CD14-positive monocyte (primary cell): ENCODE data around the gene SZT2. TPM values are rescaled to one million over a fixed set of nuclear protein-coding genes. Genes with fewer than 3 reads are reported as not detected.

ENCODE experiments used
- DNase-seq, 3 donors: peaks; one replicate each; pipeline ENCODE4 v3.0.0-alpha.2; 2011 to 2022
- H2AFZ ChIP-seq: 2 replicates; pipeline ENCODE4 v1.6.0; 2012; ENCODE audit warnings: mild to moderate bottlenecking, low read depth, low read length, inconsistent platforms; ENCODE audit not compliant: insufficient read depth, poor library complexity, severe bottlenecking
- H3K27ac ChIP-seq, 2 donors: 1 replicate in 1 of 2; 2 replicates in 1 of 2; pipeline ENCODE4 v1.5.1; 2012 to 2013; ENCODE audit warnings: low read length in 2 of 2, control low read depth in 1 of 2, inconsistent platforms in 1 of 2, low read depth in 1 of 2, mild to moderate bottlenecking in 1 of 2
- H3K27me3 ChIP-seq, 2 donors: one replicate each; pipeline versions ENCODE4 v1.6.0 to v1.6.1; 2011 to 2013; ENCODE audit warnings: low read length in 2 of 2; ENCODE audit not compliant: control insufficient read depth in 2 of 2, insufficient read depth in 2 of 2
- H3K36me3 ChIP-seq, 2 donors: replicated peaks in 1 of 2; 1 replicate in 1 of 2; 2 replicates in 1 of 2; pipeline versions ENCODE4 v1.5.1 to v1.6.1; 2012 to 2013; ENCODE audit warnings: low read length in 2 of 2, control low read depth in 1 of 2, inconsistent platforms in 1 of 2, mild to moderate bottlenecking in 1 of 2; ENCODE audit not compliant: insufficient read depth in 2 of 2, control insufficient read depth in 1 of 2
- H3K4me1 ChIP-seq, 2 donors: 1 replicate in 1 of 2; 2 replicates in 1 of 2; pipeline versions ENCODE4 v1.5.1 to v1.6.1; 2012 to 2013; ENCODE audit warnings: low read length in 2 of 2, control low read depth in 1 of 2, inconsistent platforms in 1 of 2, mild to moderate bottlenecking in 1 of 2, moderate library complexity in 1 of 2; ENCODE audit not compliant: insufficient read depth in 2 of 2, control insufficient read depth in 1 of 2
- H3K4me2 ChIP-seq: replicated peaks from 2 replicates; pipeline ENCODE3; 2012; ENCODE audit warnings: low read length, moderate library complexity, mild to moderate bottlenecking; ENCODE audit not compliant: poor library complexity, severe bottlenecking; ENCODE audit errors: extremely low read depth
- H3K4me3 ChIP-seq, 3 experiments: fragments of 200-600 bp in 1 of 3; sonication (generic) in 1 of 3; replicated peaks in 1 of 3; 1 replicate in 2 of 3; 2 replicates in 1 of 3; pipeline ENCODE4 v1.5.1; 2011 to 2013; ENCODE audit warnings: low read length in 3 of 3, mild to moderate bottlenecking in 3 of 3, control low read depth in 2 of 3, low read depth in 2 of 3, inconsistent platforms in 1 of 3, moderate library complexity in 1 of 3
- H3K79me2 ChIP-seq: 2 replicates; pipeline ENCODE4 v1.6.0; 2012; ENCODE audit warnings: mild to moderate bottlenecking, control low read depth, inconsistent platforms, low read length, moderate library complexity; ENCODE audit not compliant: insufficient read depth
- H3K9ac ChIP-seq: 2 replicates; pipeline ENCODE4 v1.6.0; 2017; ENCODE audit warnings: low read length, mild to moderate bottlenecking; ENCODE audit not compliant: insufficient read depth, poor library complexity, severe bottlenecking
- H3K9me3 ChIP-seq, 2 donors: replicated peaks in 1 of 2; 1 replicate in 1 of 2; 2 replicates in 1 of 2; pipeline versions ENCODE4 v1.5.1 to v1.6.1; 2012 to 2013; ENCODE audit warnings: low read length in 2 of 2, control low read depth in 1 of 2; ENCODE audit not compliant: control insufficient read depth in 1 of 2, insufficient read depth in 1 of 2
- H4K20me1 ChIP-seq: 2 replicates; pipeline ENCODE4 v1.6.0; 2012; ENCODE audit warnings: mild to moderate bottlenecking, low read length, control low read depth, moderate library complexity; ENCODE audit not compliant: insufficient read depth
- H3K27ac Mint-ChIP-seq, 7 donors: one replicate each; pipeline ENCODE4 v1.8.0; 2020; ENCODE audit warnings: mild to moderate bottlenecking in 7 of 7, mixed read lengths in 7 of 7, moderate library complexity in 6 of 7, inconsistent platforms in 2 of 7
- H3K27me3 Mint-ChIP-seq, 3 donors: one replicate each; pipeline ENCODE4 v1.8.0; 2021 to 2022; ENCODE audit warnings: low read depth in 3 of 3, mild to moderate bottlenecking in 3 of 3, mixed read lengths in 3 of 3, moderate library complexity in 3 of 3, inconsistent platforms in 1 of 3
- H3K36me3 Mint-ChIP-seq, 2 donors: one replicate each; pipeline ENCODE4 v1.8.0; 2020; ENCODE audit warnings: mixed read lengths in 2 of 2, inconsistent platforms in 1 of 2, mild to moderate bottlenecking in 1 of 2
- H3K4me1 Mint-ChIP-seq: one replicate; pipeline ENCODE4 v1.8.0; 2020; ENCODE audit warnings: mild to moderate bottlenecking, mixed read lengths
- H3K4me3 Mint-ChIP-seq, 2 donors: one replicate each; pipeline ENCODE4 v1.8.0; 2020; ENCODE audit warnings: mild to moderate bottlenecking in 2 of 2, mixed read lengths in 2 of 2, moderate library complexity in 1 of 2
- H3K9me3 Mint-ChIP-seq, 7 donors: one replicate each; pipeline ENCODE4 v1.8.0; 2020 to 2022; ENCODE audit warnings: mixed read lengths in 7 of 7, mild to moderate bottlenecking in 6 of 7, moderate library complexity in 6 of 7, inconsistent platforms in 2 of 7
- WGBS: methylation state at CpG from one replicate; pipeline ENCODE4 v1.1.5; 2013; ENCODE audit warnings: missing lambda C conversion rate; ENCODE audit not compliant: insufficient coverage; 5-methylcytosine and 5-hydroxymethylcytosine counted together
- intact Hi-C, 2 donors: fragments of 100-400 bp; cut with micrococcal nuclease; formaldehyde crosslinking; loops; one replicate each; pipeline versions ENCODE4 v1.15.0 to v1.15.1; 2023
- polyA plus RNA-seq, 3 donors: library from polyadenylated mRNA; depleted of rRNA in 1 of 3; unstranded in 2 of 3; stranded (reverse) in 1 of 3; fragments of 300-500 nt in 2 of 3; fragments of >200 nt in 1 of 3; fragmentation: Illumina TruSeq in 2 of 3; gene quantifications; 1 replicate in 2 of 3; 2 replicates in 1 of 3; pipeline ENCODE4 v1.2.3, GENCODE V29; 2012 to 2021
- TF ChIP-seq, protein P1 (sequence below): fragments of 200-600 bp; IDR thresholded peaks from one replicate; pipeline ENCODE4 v1.8.0; 2022; ENCODE audit warnings: antibody characterized with exemption, mild to moderate bottlenecking

SZT2 gene
- polyA plus RNA-seq, 3 donors = 2.4 to 29.9 (median 2.6) TPM

DNA sequence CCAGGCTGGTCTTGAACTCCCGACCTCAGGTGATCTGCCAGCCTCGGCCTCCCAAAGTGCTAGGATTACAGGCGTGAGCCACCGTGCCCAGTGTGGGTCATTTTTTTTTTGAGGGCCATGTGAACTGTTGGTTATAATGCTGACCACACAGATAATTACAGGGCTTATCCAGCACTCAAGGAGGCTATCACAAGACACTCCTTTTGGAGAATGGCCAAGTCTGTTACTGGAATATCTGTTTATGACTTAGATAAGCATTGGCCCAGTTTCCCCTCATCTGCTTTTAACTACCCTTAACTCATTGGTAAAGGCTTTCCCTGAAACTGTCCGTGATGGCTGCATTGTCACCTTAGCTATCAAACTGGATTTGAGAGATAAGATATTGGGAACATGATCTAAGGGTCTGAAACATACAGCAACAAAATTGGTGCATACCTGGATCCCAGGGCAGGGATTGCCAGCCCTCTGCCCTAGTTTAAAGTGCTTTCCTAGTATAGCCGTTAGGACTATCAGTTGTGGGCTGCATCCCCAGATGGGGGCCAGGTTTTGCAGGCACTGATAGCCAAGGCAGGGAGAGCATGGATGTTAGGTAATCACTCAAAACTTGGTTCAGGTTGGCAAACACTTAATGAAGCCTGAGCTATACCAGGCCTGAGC lies 15.6 kb downstream of the SZT2 start:
- no peak overlapping the region for H3K9ac ChIP-seq
- H3K9me3 Mint-ChIP-seq = no peaks in the 10 kb centered on the region

DNA sequence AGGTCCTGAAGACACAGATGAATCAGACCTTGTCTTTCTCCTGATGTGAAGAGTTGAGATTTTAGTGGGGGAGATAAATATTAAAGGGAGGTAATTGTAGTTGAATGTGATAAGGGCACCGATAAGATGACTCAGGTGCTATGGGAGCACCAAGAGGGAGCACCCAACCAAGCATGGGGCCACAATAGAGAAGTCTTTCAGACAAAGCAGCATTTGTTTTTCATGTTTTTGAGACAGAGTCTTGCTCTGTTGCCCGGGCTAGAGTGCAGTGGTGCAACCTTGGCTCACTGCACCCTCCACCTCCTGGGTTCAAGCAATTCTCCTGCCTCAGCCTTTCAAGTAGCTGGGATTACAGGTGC lies 16.2 kb downstream of the SZT2 start:
- Histone ChIP-seq H3K36me3 (peaks cover 65 to 89% of the 10 kb centered on the region in 2 donors), H4K20me1 (no peaks in the 10 kb centered on the region), H3K4me1 (no peaks in the 10 kb centered on the region), H3K9me3 (no peaks in the 10 kb centered on the region), H3K27me3 (no peaks in the 10 kb centered on the region), H3K4me3 (no peak overlapping the region), H3K27ac (no peak overlapping the region), H3K9ac (no peak overlapping the region), H2AFZ (no peak overlapping the region), H3K79me2 (no peaks in the 10 kb centered on the region), H3K4me2 (no peak overlapping the region)
- 100% methylated on average over 1 of the region's 2 CpGs for WGBS
- H3K4me3 Mint-ChIP-seq = no peak overlapping the region
- H3K9me3 Mint-ChIP-seq = no peaks in the 10 kb centered on the region
- intact Hi-C loops = no loop called here
- no peak for DNase-seq
- peaks cover 69 to 84% of the 10 kb centered on the region in 2 donors for H3K36me3 Mint-ChIP-seq
- H3K27me3 Mint-ChIP-seq = peaks cover 0 to 1% (median 0%) of the 10 kb centered on the region in 3 donors
- no peak overlapping the region for H3K27ac Mint-ChIP-seq
- H3K4me1 Mint-ChIP-seq = no peaks in the 10 kb centered on the region
- TF ChIP-seq, protein P1, sequence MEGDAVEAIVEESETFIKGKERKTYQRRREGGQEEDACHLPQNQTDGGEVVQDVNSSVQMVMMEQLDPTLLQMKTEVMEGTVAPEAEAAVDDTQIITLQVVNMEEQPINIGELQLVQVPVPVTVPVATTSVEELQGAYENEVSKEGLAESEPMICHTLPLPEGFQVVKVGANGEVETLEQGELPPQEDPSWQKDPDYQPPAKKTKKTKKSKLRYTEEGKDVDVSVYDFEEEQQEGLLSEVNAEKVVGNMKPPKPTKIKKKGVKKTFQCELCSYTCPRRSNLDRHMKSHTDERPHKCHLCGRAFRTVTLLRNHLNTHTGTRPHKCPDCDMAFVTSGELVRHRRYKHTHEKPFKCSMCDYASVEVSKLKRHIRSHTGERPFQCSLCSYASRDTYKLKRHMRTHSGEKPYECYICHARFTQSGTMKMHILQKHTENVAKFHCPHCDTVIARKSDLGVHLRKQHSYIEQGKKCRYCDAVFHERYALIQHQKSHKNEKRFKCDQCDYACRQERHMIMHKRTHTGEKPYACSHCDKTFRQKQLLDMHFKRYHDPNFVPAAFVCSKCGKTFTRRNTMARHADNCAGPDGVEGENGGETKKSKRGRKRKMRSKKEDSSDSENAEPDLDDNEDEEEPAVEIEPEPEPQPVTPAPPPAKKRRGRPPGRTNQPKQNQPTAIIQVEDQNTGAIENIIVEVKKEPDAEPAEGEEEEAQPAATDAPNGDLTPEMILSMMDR = no peak

More for the DNA sequence above, 15.6 kb downstream of the SZT2 start:
- Histone ChIP-seq H3K4me3 (no peak overlapping the region), H2AFZ (no peak overlapping the region), H4K20me1 (no peaks in the 10 kb centered on the region), H3K4me1 (no peaks in the 10 kb centered on the region), H3K4me2 (no peak overlapping the region), H3K79me2 (peaks cover 4% of the 10 kb centered on the region), H3K27ac (no peak overlapping the region), H3K27me3 (no peaks in the 10 kb centered on the region), H3K36me3 (peaks cover 65 to 86% of the 10 kb centered on the region in 2 donors), H3K9me3 (no peaks in the 10 kb centered on the region)
- H3K27me3 Mint-ChIP-seq = peaks cover 0 to 1% (median 0%) of the 10 kb centered on the region in 3 donors
- intact Hi-C loops = no loop called here
- DNase-seq = no peak
- H3K4me3 Mint-ChIP-seq = no peak overlapping the region
- no peaks in the 10 kb centered on the region for H3K4me1 Mint-ChIP-seq
- no peak overlapping the region for H3K27ac Mint-ChIP-seq
- WGBS = 95% methylated on average over 4 of the region's 6 CpGs
- TF ChIP-seq, protein P1 = no peak
- peaks cover 67 to 81% of the 10 kb centered on the region in 2 donors for H3K36me3 Mint-ChIP-seq
